Measurements from ENCODE around the gene ADGRF3.
"Not testable (repeated sequence)": the region's sequence is repeated elsewhere in the genome, so short reads cannot be mapped to it uniquely, and the experiment has no call there.

Gene ADGRF3

GRCh38 chr2:26366957-26367356 lies 20.4 kb upstream of the ADGRF3 start:
- Histone ChIP-seq H3K9me3 (ENCODE audit: control insufficient read depth, low read length) (no peaks in the 10 kb centered on the region), H3K36me3 (ENCODE audit: control insufficient read depth, insufficient read depth, low read length) (peaks cover 61% of the 10 kb centered on the region), H3K4me3 (ENCODE audit: extremely low read depth, insufficient read depth, low read length, poor library complexity, severe bottlenecking) (no peak overlapping the region), H3K27ac (ENCODE audit: low read depth, low read length, severe bottlenecking) (no peak overlapping the region), H3K4me1 (ENCODE audit: control insufficient read depth, insufficient read depth, low read length, poor library complexity, severe bottlenecking) (no peaks in the 10 kb centered on the region)
- WGBS, 2 experiments (ENCODE audit: insufficient coverage in 2 of 2), result no CpG with 5 or more reads among the region's 5 CpGs

GRCh38 chr2:26364669-26365068 lies 18.1 kb upstream of the ADGRF3 start:
- Histone ChIP-seq H3K36me3 (ENCODE audit: control insufficient read depth, insufficient read depth, low read length) (peaks cover 55% of the 10 kb centered on the region), H3K9me3 (ENCODE audit: control insufficient read depth, low read length) (no peaks in the 10 kb centered on the region), H3K27ac (ENCODE audit: low read depth, low read length, severe bottlenecking) (no peak overlapping the region), H3K4me3 (ENCODE audit: extremely low read depth, insufficient read depth, low read length, poor library complexity, severe bottlenecking) (no peak overlapping the region), H3K4me1 (ENCODE audit: control insufficient read depth, insufficient read depth, low read length, poor library complexity, severe bottlenecking) (no peaks in the 10 kb centered on the region)
- no CpG with 5 or more reads among the region's 4 CpGs for WGBS, 2 experiments (ENCODE audit: insufficient coverage in 2 of 2)

- no CpG with 5 or more reads among the region's 3 CpGs for WGBS, 2 experiments (ENCODE audit: insufficient coverage in 2 of 2)
- Histone ChIP-seq H3K4me1 (ENCODE audit: control insufficient read depth, insufficient read depth, low read length, poor library complexity, severe bottlenecking) (no peaks in the 10 kb centered on the region), H3K36me3 (ENCODE audit: control insufficient read depth, insufficient read depth, low read length) (peaks cover 48% of the 10 kb centered on the region), H3K9me3 (ENCODE audit: control insufficient read depth, low read length) (no peaks in the 10 kb centered on the region), H3K27ac (ENCODE audit: low read depth, low read length, severe bottlenecking) (no peak overlapping the region), H3K4me3 (ENCODE audit: extremely low read depth, insufficient read depth, low read length, poor library complexity, severe bottlenecking) (no peak overlapping the region)
These were observed 17.4 kb upstream of the ADGRF3 start for GRCh38 chr2:26363958-26364357.

GRCh38 chr2:26363323-26363722 lies 16.7 kb upstream of the ADGRF3 start:
- no peaks in the 10 kb centered on the region for H3K4me1 ChIP-seq (ENCODE audit: control insufficient read depth, insufficient read depth, low read length, poor library complexity, severe bottlenecking)
- H3K27ac ChIP-seq (ENCODE audit: low read depth, low read length, severe bottlenecking), result no peak overlapping the region
- H3K4me3 ChIP-seq (ENCODE audit: extremely low read depth, insufficient read depth, low read length, poor library complexity, severe bottlenecking), result no peak overlapping the region
- 88 to 100% methylated on average over 1 to 2 of the region's 4 CpGs for WGBS, 2 experiments (ENCODE audit: insufficient coverage in 2 of 2)
- H3K36me3 ChIP-seq (ENCODE audit: control insufficient read depth, insufficient read depth, low read length), result peaks cover 42% of the 10 kb centered on the region
- H3K9me3 ChIP-seq (ENCODE audit: control insufficient read depth, low read length), result no peaks in the 10 kb centered on the region

- Histone ChIP-seq H3K27ac (ENCODE audit: low read depth, low read length, severe bottlenecking) (no peak overlapping the region), H3K4me1 (ENCODE audit: control insufficient read depth, insufficient read depth, low read length, poor library complexity, severe bottlenecking) (peaks cover 10% of the 10 kb centered on the region), H3K36me3 (ENCODE audit: control insufficient read depth, insufficient read depth, low read length) (peaks cover 32% of the 10 kb centered on the region), H3K9me3 (ENCODE audit: control insufficient read depth, low read length) (no peaks in the 10 kb centered on the region), H3K4me3 (ENCODE audit: extremely low read depth, insufficient read depth, low read length, poor library complexity, severe bottlenecking) (no peak overlapping the region)
- 90 to 100% methylated on average over 2 to 3 of the region's 4 CpGs for WGBS, 2 experiments (ENCODE audit: insufficient coverage in 2 of 2)
These were observed 13.4 kb upstream of the ADGRF3 start for GRCh38 chr2:26359886-26360473.

- no peak overlapping the region for H3K27ac ChIP-seq (ENCODE audit: low read depth, low read length, severe bottlenecking)
- no CpG with 5 or more reads among the region's 2 CpGs for WGBS, 2 experiments (ENCODE audit: insufficient coverage in 2 of 2)
- H3K36me3 ChIP-seq (ENCODE audit: control insufficient read depth, insufficient read depth, low read length), result peaks cover 29% of the 10 kb centered on the region
- no peaks in the 10 kb centered on the region for H3K9me3 ChIP-seq (ENCODE audit: control insufficient read depth, low read length)
- H3K4me3 ChIP-seq (ENCODE audit: extremely low read depth, insufficient read depth, low read length, poor library complexity, severe bottlenecking), result no peak overlapping the region
- H3K4me1 ChIP-seq (ENCODE audit: control insufficient read depth, insufficient read depth, low read length, poor library complexity, severe bottlenecking), result peaks cover 12% of the 10 kb centered on the region
These were observed 10.2 kb upstream of the ADGRF3 start for GRCh38 chr2:26356771-26357170.

- Histone ChIP-seq H3K36me3 (ENCODE audit: control insufficient read depth, insufficient read depth, low read length) (peaks cover 32% of the 10 kb centered on the region), H3K27ac (ENCODE audit: low read depth, low read length, severe bottlenecking) (no peak overlapping the region), H3K4me3 (ENCODE audit: extremely low read depth, insufficient read depth, low read length, poor library complexity, severe bottlenecking) (no peak overlapping the region), H3K4me1 (ENCODE audit: control insufficient read depth, insufficient read depth, low read length, poor library complexity, severe bottlenecking) (peaks cover 12% of the 10 kb centered on the region), H3K9me3 (ENCODE audit: control insufficient read depth, low read length) (no peaks in the 10 kb centered on the region)
- 100% methylated on average over 1 of the region's 2 CpGs; no CpG with 5 or more reads in 1 of the 2 experiments for WGBS, 2 experiments (ENCODE audit: insufficient coverage in 2 of 2)
These were observed 9.5 kb upstream of the ADGRF3 start for GRCh38 chr2:26356111-26356510.

GRCh38 chr2:26355038-26355995 lies 8.7 kb upstream of the ADGRF3 start:
- whole genome bisulfite sequencing, 2 experiments (ENCODE audit: insufficient coverage in 2 of 2), result 49 to 52% methylated on average over 5 to 7 of the region's 9 CpGs
- H3K9me3 ChIP-seq (ENCODE audit: control insufficient read depth, low read length), result no peaks in the 10 kb centered on the region
- H3K4me3 ChIP-seq (ENCODE audit: extremely low read depth, insufficient read depth, low read length, poor library complexity, severe bottlenecking), result no peak overlapping the region
- peaks cover 12% of the 10 kb centered on the region for H3K4me1 ChIP-seq (ENCODE audit: control insufficient read depth, insufficient read depth, low read length, poor library complexity, severe bottlenecking)
- peaks cover 38% of the 10 kb centered on the region for H3K36me3 ChIP-seq (ENCODE audit: control insufficient read depth, insufficient read depth, low read length)
- H3K27ac ChIP-seq (ENCODE audit: low read depth, low read length, severe bottlenecking), result peak overlapping the region; percentile 26

GRCh38 chr2:26354469-26354868 lies 7.9 kb upstream of the ADGRF3 start:
- H3K4me3 ChIP-seq (ENCODE audit: extremely low read depth, insufficient read depth, low read length, poor library complexity, severe bottlenecking); H3K9me3 ChIP-seq (ENCODE audit: control insufficient read depth, low read length); H3K27ac ChIP-seq (ENCODE audit: low read depth, low read length, severe bottlenecking): not testable (repeated sequence)
- 97 to 100% methylated on average over 3 to 4 of the region's 16 CpGs for WGBS, 2 experiments (ENCODE audit: insufficient coverage in 2 of 2)
- peaks cover 40% of the 10 kb centered on the region for H3K36me3 ChIP-seq (ENCODE audit: control insufficient read depth, insufficient read depth, low read length)
- H3K4me1 ChIP-seq (ENCODE audit: control insufficient read depth, insufficient read depth, low read length, poor library complexity, severe bottlenecking), result peaks cover 12% of the 10 kb centered on the region

- Histone ChIP-seq H3K9me3 (ENCODE audit: control insufficient read depth, low read length) (no peaks in the 10 kb centered on the region), H3K4me3 (ENCODE audit: extremely low read depth, insufficient read depth, low read length, poor library complexity, severe bottlenecking) (no peak overlapping the region), H3K36me3 (ENCODE audit: control insufficient read depth, insufficient read depth, low read length) (peaks cover 38% of the 10 kb centered on the region), H3K4me1 (ENCODE audit: control insufficient read depth, insufficient read depth, low read length, poor library complexity, severe bottlenecking) (peaks cover 15% of the 10 kb centered on the region), H3K27ac (ENCODE audit: low read depth, low read length, severe bottlenecking) (no peak overlapping the region)
- no CpG with 5 or more reads among the region's 1 CpG for WGBS, 2 experiments (ENCODE audit: insufficient coverage in 2 of 2)
These were observed 6.3 kb upstream of the ADGRF3 start for GRCh38 chr2:26352892-26353291.
